ENCODE results near the gene ASXL3. TPM values are rescaled to one million over a fixed set of nuclear protein-coding genes. Genes with fewer than 3 reads are reported as not detected.

Gene ASXL3
- total RNA-seq, 4 donors from 2014 or later, result 0.13 to 0.62 (median 0.41) TPM

DNA sequence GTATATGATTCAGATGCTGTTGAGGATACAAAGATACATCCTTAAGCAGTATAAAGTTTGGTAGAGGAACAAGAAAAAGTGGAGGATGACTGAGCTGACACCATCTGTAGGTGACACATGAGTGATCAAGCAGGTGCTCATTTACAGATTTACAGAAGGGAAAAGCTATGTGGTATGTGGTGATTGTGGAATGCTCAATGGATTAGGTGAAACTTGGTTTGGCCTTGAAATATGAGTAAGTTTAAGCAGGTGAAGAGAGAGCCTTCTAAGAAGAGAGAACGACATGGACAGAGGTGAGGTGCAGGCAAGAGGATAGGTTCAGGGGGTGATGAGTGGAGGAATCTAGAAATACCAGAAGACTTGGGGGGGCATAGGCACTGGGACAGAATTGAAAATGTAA is 5.9 kb downstream of the ASXL3 start:
- TF ChIP-seq POLR2A (IDR thresholded peaks at IDR 0.05), result no peak
- TF ChIP-seq, protein P1, sequence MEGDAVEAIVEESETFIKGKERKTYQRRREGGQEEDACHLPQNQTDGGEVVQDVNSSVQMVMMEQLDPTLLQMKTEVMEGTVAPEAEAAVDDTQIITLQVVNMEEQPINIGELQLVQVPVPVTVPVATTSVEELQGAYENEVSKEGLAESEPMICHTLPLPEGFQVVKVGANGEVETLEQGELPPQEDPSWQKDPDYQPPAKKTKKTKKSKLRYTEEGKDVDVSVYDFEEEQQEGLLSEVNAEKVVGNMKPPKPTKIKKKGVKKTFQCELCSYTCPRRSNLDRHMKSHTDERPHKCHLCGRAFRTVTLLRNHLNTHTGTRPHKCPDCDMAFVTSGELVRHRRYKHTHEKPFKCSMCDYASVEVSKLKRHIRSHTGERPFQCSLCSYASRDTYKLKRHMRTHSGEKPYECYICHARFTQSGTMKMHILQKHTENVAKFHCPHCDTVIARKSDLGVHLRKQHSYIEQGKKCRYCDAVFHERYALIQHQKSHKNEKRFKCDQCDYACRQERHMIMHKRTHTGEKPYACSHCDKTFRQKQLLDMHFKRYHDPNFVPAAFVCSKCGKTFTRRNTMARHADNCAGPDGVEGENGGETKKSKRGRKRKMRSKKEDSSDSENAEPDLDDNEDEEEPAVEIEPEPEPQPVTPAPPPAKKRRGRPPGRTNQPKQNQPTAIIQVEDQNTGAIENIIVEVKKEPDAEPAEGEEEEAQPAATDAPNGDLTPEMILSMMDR (IDR thresholded peaks at IDR 0.05), result no peak
- intact Hi-C loops (cut with DNase I; ENCODE audit: low total_unique reads), result no loop called here

DNA sequence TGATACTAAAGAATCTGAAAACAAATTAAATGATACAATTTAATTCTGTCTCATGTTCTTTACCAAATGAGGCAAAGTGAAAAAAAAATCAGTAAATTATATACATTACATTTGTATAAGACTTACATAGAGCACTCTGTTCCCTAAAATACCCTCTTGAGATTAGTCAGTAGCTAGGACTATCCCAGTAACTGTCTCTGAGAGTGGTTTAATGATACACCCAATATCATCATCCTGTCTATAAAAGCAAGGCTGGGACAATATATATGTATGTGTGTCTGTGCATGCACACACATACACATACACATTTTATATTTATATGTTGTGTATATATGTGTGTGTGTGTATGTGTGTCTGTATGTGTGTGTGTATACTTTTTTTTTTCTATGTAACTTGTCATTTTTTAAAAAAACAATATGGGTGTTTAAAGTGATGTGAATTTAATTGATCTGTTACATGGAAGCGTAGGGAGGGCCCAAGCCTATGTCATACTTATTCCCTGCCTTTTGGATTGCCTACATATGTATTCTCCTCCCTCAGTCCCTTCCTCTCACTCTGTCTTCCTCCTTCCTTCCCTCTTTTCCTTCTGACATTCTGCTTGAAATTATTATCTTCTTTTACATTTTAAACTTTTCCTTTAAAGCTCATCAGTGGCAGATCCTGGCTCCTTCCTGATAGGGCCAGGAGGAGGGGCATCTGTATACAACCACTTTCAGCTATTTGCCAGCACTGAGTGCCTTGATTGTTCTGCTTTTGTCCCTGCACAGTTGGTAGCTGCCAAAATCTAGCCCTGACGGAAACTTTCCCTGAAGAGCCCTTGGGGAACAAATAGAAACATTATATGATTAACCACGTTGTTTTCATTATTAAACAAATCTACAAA is 6.8 kb downstream of the ASXL3 start:
- 40 to 47% methylated on average over 3 of the region's 3 CpGs for WGBS, 2 donors
- no peak overlapping the region for H3K4me3 ChIP-seq (ENCODE audit: low read depth, poor library complexity, severe bottlenecking)
- intact Hi-C loops (cut with DNase I; ENCODE audit: low total_unique reads), result no loop called here
- DNase-seq (ENCODE audit: low spot score in 2 of 2), result no peak
- TF ChIP-seq POLR2A (IDR thresholded peaks at IDR 0.05), result no peak
- TF ChIP-seq, protein P1 (IDR thresholded peaks at IDR 0.05), result no peak

More for the DNA sequence above, 5.9 kb downstream of the ASXL3 start:
- DNase-seq (ENCODE audit: low spot score in 2 of 2), result no peak
- WGBS, 2 donors, result 90% methylated on average over 1 of the region's 1 CpG
- no peak overlapping the region for H3K4me3 ChIP-seq (ENCODE audit: low read depth, poor library complexity, severe bottlenecking)

DNA sequence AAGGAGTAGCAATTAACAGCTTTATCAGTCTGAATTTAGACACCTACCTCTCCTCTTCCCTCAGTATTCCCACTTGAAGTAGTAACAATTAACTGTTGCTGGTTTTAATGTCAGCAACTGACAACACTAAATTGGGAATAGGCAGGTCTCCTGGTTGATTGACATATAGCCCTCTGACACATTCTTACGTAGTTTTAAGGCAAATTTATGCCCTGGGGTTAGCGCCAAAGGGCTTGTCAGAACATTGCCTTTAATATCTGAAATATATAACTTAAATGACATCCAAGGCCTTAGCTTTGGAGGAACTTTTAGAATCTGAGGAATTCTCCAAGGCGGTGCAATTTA is 7.4 kb downstream of the ASXL3 start:
- TF ChIP-seq, protein P1 (IDR thresholded peaks at IDR 0.05), result no peak
- TF ChIP-seq POLR2A (IDR thresholded peaks at IDR 0.05), result no peak
- DNase-seq (ENCODE audit: low spot score in 2 of 2), result no peak
- whole genome bisulfite sequencing, 2 donors, result 63 to 65% methylated on average over 3 of the region's 3 CpGs
- no peak overlapping the region for H3K4me3 ChIP-seq (ENCODE audit: low read depth, poor library complexity, severe bottlenecking)
- intact Hi-C loops (cut with DNase I; ENCODE audit: low total_unique reads), result no loop called here

DNA sequence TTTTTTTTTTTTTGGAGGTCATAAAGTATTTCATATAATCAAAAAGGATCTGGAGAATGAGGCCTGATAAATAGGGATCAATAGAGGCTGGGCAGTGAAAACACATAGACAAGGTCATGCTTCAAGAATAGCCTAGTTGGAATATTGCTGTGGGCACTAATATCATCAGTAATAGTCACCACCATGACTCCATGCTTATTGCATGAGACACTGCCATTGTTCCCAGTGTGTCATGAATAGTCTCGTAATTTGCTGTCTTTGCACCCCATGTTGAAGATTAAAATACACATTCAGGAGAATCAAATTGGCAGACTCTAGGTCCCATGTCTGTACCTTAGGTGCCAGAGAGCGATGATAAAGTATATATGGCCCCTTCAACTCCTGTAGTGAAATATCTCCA is 10.3 kb downstream of the ASXL3 start:
- intact Hi-C loops (cut with DNase I; ENCODE audit: low total_unique reads), result no loop called here
- TF ChIP-seq, protein P1 (IDR thresholded peaks at IDR 0.05), result no peak
- no peak for TF ChIP-seq POLR2A (IDR thresholded peaks at IDR 0.05)
- H3K4me3 ChIP-seq (ENCODE audit: low read depth, poor library complexity, severe bottlenecking), result no peak overlapping the region
- 88 to 91% methylated on average over 2 of the region's 2 CpGs for WGBS, 2 donors
- DNase-seq (ENCODE audit: low spot score in 2 of 2), result no peak

DNA sequence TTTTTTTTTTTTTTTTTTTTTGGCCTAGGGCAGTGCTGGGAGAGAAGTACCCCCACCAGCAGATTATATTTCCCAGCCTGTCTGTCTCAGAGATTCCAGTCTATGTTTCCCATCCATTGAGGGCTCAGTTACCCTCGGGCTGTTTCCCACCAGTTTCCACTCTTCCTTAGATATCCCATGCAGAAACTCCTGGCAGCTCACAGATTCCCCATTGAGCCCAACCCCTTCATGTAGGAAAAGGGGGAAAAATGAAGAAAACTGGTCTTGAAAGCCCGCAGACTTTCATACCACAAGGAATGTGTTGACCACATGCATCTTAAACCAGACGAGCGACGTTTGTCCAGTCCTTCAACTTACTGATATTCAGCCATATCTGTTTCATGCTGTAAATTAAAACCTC is 15.2 kb downstream of the ASXL3 start:
- WGBS, 2 donors, result 77 to 80% methylated on average over 5 of the region's 5 CpGs
- H3K4me3 ChIP-seq (ENCODE audit: low read depth, poor library complexity, severe bottlenecking), result no peak overlapping the region
- no peak for DNase-seq (ENCODE audit: low spot score in 2 of 2)
- intact Hi-C loops (cut with DNase I; ENCODE audit: low total_unique reads), result no loop called here
- TF ChIP-seq, protein P1 (IDR thresholded peaks at IDR 0.05), result no peak
- no peak for TF ChIP-seq POLR2A (IDR thresholded peaks at IDR 0.05)
